ENCODE results near the gene CGB1.

- no peak for TF ChIP-seq CTCF (IDR thresholded peaks at IDR 0.05; ENCODE audit: borderline replicate concordance, extremely low read depth, low read length, poor library complexity, severe bottlenecking)
- no peak for TF ChIP-seq EZH2 (IDR thresholded peaks at IDR 0.05; ENCODE audit: borderline replicate concordance, low read depth, low read length, severe bottlenecking)
Measured at GRCh38 chr19:49010453-49010852, 26.2 kb downstream of the CGB1 start.

All from DND-41 (cell line).